Ovary (tissue), 9 donors: Measurements from ENCODE around the gene CHRD. TPM values are rescaled to one million over a fixed set of nuclear protein-coding genes. Genes with fewer than 3 reads are reported as not detected.

Experiments
- DNase-seq, 5 donors: peaks; one replicate each; pipeline ENCODE4 v3.0.0-alpha.2; 2019 to 2020
- H3K27ac ChIP-seq, 2 donors: fragments of 200-600 bp; one replicate each; pipeline versions ENCODE4 v1.5.1 to v1.8.0; 2019 to 2022
- H3K27me3 ChIP-seq: fragments of 200-600 bp; one replicate; pipeline ENCODE4 v1.8.0; 2022
- H3K36me3 ChIP-seq: fragments of 200-600 bp; sonication (generic); one replicate; pipeline ENCODE4 v1.5.1; 2019
- H3K4me1 ChIP-seq: one replicate; pipeline ENCODE4 v1.8.1; 2013; ENCODE audit warnings: mild to moderate bottlenecking, moderate library complexity; ENCODE audit not compliant: insufficient read depth
- H3K4me3 ChIP-seq: fragments of 200-600 bp; sonication (generic); one replicate; pipeline ENCODE4 v1.5.1; 2017
- H3K9me3 ChIP-seq, 2 donors: fragments of 200-600 bp in 1 of 2; sonication (generic) in 1 of 2; one replicate each; pipeline versions ENCODE4 v1.5.1 to v1.8.1; 2013 to 2019; ENCODE audit warnings: mild to moderate bottlenecking in 1 of 2, moderate library complexity in 1 of 2
- CTCF ChIP-seq, 3 donors: fragments of 450-650 bp in 2 of 3; fragments of 200-600 bp in 1 of 3; IDR thresholded peaks; one replicate each; pipeline versions ENCODE4 v1.5.1 to v1.8.0; 2016 to 2022; ENCODE audit warnings: antibody characterized with exemption in 3 of 3, mild to moderate bottlenecking in 1 of 3
- EP300 ChIP-seq: sonication (generic); formaldehyde crosslinking; IDR thresholded peaks from one replicate; pipeline ENCODE4 v1.6.1; 2017; ENCODE audit warnings: antibody characterized with exemption
- POLR2A ChIP-seq: fragments of 450-650 bp; IDR thresholded peaks from one replicate; pipeline ENCODE4 v1.6.1; 2017; ENCODE audit warnings: antibody characterized with exemption, mild to moderate bottlenecking, moderate library complexity
- WGBS, 3 donors: extraction: QIAGEN DNeasy Blood & Tissue Kit in 1 of 3; methylation state at CpG; one replicate each; pipeline versions ENCODE4 v1.1.5 to v1.1.7; 2013 to 2017; 5-methylcytosine and 5-hydroxymethylcytosine counted together
- intact Hi-C, 4 donors: fragments of 100-400 bp; cut with DNase I; formaldehyde crosslinking; loops; one replicate each; pipeline versions ENCODE4 v1.11.0 to v1.15.1; 2022 to 2023
- polyA plus RNA-seq, 2 donors: library from polyadenylated mRNA; stranded (reverse); fragments of 200-250 nt in 1 of 2; fragments of 350-450 nt in 1 of 2; fragmentation: Illumina TruSeq in 1 of 2; extraction: RNeasy Lipid Tissue Mini Kit (QIAGEN cat#74804) in 1 of 2; gene quantifications; one replicate each; pipeline ENCODE4 v1.2.3, GENCODE V29; 2013 to 2014
- total RNA-seq, 7 donors: library from RNA; depleted of rRNA in 2 of 7; stranded (reverse); fragments of >200 nt in 2 of 7; fragmentation: NEBNext Ultra II Directional in 3 of 7; extraction: Animal tissue kit (Norgen Biotek cat#: 25700) in 3 of 7; gene quantifications; one replicate each; pipeline versions ENCODE4 v1.1.0 to v1.2.4, GENCODE V29; 2016 to 2023
- donor health status: DM: no; HTN: no; CAD: no; lungs with moderate emphysema.
- donor health status: DM: no; HTN: no; CAD: no.
- donor health status: Bipolar disorder and iron deficiency.
- donor health status: DM: yes; HTN: yes; CAD: no.
- donor health status: DM: no; HTN: no; CAD: no.
- donor health status: DM: yes; HTN: yes; CAD: no.

The CHRD gene
- total and polyA plus RNA-seq, 9 donors = 3.1 to 37.3 (median 20.5) TPM

- H3K4me3 ChIP-seq = peak overlapping the region; percentile 76
- peak in 2 of 5 donors; percentile 83 for DNase-seq
- peaks cover 19% of the 10 kb centered on the region for H3K4me1 ChIP-seq
- no peaks in the 10 kb centered on the region for H3K27me3 ChIP-seq
- intact Hi-C loops = loop anchor here in 1 of 4 donors (10.0 kb wide), 1 partner anchor 47 kb away; the partner anchor contains the start of gene EIF4G1
- TF ChIP-seq EP300 (no peak), CTCF (IDR thresholded peaks at IDR 0.05) (no peak), POLR2A (no peak)
- no peaks in the 10 kb centered on the region for H3K9me3 ChIP-seq
- WGBS, 3 donors = 0% methylated on average over 35 to 38 of the region's 38 CpGs
- no peaks in the 10 kb centered on the region for H3K36me3 ChIP-seq
- H3K27ac ChIP-seq = peak overlapping the region; percentile 95 to 100
Observed at GRCh38 chr3:184361932-184362667, 17.8 kb upstream of the CHRD start.

- peak overlapping the region; percentile 95 to 100 for H3K27ac ChIP-seq
- peak overlapping the region; percentile 76 for H3K4me3 ChIP-seq
- DNase-seq = peak; percentile 95 to 98 (median 97)
- no peaks in the 10 kb centered on the region for H3K9me3 ChIP-seq
- TF ChIP-seq CTCF (IDR thresholded peaks at IDR 0.05) (peak in 2 of 3 donors; percentile 69 to 74), EP300 (no peak), POLR2A (peak; percentile 79)
- H3K27me3 ChIP-seq = no peaks in the 10 kb centered on the region
- intact Hi-C loops = loop anchor here in 1 of 4 donors (10.0 kb wide), 1 partner anchor 48 kb away; the partner anchor contains the start of gene EIF4G1
- WGBS, 3 donors = 0% methylated on average over 53 to 68 of the region's 68 CpGs
- H3K4me1 ChIP-seq = peaks cover 19% of the 10 kb centered on the region
- H3K36me3 ChIP-seq = no peaks in the 10 kb centered on the region
Observed at GRCh38 chr3:184362668-184363546, 16.9 kb upstream of the CHRD start.

- no peak overlapping the region for H3K4me3 ChIP-seq
- H3K36me3 ChIP-seq = no peaks in the 10 kb centered on the region
- 83 to 86% (median 86%) methylated on average over 5 of the region's 5 CpGs for WGBS, 3 donors
- H3K9me3 ChIP-seq = no peaks in the 10 kb centered on the region
- TF ChIP-seq CTCF (IDR thresholded peaks at IDR 0.05) (no peak), POLR2A (no peak), EP300 (no peak)
- peaks cover 4% of the 10 kb centered on the region for H3K4me1 ChIP-seq
- H3K27me3 ChIP-seq = no peaks in the 10 kb centered on the region
- intact Hi-C loops = loop anchor here in 1 of 4 donors (10.0 kb wide), 1 partner anchor 52 kb away; the partner anchor contains the start of gene EIF4G1
- DNase-seq = no peak
- no peak overlapping the region for H3K27ac ChIP-seq
Observed at GRCh38 chr3:184366619-184367289, 13.1 kb upstream of the CHRD start.

GRCh38 chr3:184368116-184368515 lies 11.7 kb upstream of the CHRD start:
- no peaks in the 10 kb centered on the region for H3K36me3 ChIP-seq
- H3K27ac ChIP-seq = no peak overlapping the region
- H3K9me3 ChIP-seq = no peaks in the 10 kb centered on the region
- TF ChIP-seq POLR2A (no peak), CTCF (IDR thresholded peaks at IDR 0.05) (no peak), EP300 (no peak)
- no peaks in the 10 kb centered on the region for H3K27me3 ChIP-seq
- no peak overlapping the region for H3K4me3 ChIP-seq
- intact Hi-C loops = loop anchor here in 1 of 4 donors (10.0 kb wide), 1 partner anchor 53 kb away; the partner anchor contains the start of gene EIF4G1
- 68 to 75% (median 74%) methylated on average over 9 of the region's 9 CpGs for WGBS, 3 donors
- H3K4me1 ChIP-seq = peaks cover 4% of the 10 kb centered on the region
- DNase-seq = no peak
